ENCODE results near the gene MDM4.

Gene MDM4

DNA sequence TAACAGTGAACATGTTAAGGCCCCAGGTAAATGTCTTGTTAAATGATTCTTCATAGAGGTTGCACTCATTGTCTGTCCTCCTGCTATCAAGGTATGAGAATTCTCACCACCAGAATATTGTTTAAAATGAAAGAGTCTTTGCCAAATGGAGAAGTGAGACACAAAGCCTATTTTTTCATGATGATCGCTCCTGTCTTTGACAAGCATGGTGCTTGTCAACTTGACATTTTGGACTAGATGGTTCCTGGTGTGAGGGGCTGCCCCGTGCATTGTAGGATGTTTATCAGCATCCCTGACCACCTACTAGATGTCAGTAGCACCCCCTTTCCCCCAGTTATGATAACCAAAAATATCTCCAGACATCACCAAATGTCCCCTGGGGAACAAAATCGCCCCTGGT, 65.6 kb downstream of the MDM4 start:
- DNase-seq = no peak

DNA sequence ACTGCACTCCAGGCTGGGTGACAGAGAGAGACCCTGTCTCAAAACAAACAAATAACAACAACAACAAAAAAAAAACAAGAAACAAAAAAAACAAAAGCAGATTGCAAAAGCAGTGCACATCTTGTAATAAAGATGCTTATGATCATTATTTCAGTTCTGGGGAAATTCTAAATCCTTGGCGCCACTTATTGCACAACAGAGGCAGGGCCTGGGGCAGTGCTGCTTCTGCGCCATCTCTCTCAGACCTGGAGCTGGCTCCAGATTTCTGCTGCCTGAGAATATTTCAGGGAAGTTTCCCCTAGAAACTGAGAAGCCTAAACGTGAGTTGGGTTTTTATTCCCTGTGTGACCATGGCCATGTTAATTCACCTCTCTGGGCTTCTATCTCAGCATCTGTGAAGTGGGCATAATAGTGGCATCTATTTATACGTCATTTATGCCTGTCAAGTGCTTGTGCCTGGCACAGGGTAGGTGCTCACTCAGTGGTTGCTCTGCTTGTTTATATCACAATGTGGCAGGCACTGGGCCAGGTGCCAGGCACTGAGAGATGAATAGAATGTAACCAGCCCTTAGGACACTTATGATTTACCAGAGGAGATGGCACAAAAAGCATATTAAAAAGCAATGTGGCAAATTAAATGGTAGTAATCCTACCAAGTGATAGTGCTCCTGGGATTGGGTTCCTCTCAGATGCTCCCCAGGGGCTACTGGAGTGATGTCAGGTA, 67.9 kb downstream of the MDM4 start:
- no peak for DNase-seq

DNA sequence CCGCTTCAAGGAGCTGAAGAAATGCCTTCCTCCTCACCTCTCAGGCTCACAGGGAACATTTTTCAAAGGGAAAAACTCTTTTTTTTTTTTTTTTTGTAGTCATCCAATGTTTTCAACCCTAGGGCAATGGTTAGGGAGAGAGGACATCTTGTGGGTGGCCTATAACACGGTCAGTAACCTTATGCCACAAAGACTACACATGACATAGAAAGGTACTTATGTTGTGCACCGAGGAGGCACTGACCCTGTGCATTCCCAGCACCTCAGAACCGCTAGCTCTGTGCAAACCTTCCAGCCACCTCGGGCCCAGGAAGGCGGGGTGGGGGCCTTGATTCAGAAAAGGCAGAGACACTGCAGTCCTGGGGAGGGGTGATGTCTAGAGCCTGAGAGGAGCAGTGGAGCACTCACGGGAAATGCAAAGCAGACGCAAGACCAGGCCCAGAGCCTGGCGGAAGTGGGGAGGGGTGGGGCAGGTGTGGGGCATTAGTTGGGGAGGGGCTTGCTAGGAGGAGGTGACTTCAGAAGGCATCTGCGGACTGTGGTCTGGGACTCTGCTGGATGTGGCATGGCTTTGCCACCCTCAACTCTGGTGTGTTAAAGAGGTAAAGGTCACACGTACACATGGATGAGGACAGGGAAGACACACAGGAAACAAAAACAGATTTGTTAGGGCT, 68.6 kb downstream of the MDM4 start:
- no peak for DNase-seq

DNA sequence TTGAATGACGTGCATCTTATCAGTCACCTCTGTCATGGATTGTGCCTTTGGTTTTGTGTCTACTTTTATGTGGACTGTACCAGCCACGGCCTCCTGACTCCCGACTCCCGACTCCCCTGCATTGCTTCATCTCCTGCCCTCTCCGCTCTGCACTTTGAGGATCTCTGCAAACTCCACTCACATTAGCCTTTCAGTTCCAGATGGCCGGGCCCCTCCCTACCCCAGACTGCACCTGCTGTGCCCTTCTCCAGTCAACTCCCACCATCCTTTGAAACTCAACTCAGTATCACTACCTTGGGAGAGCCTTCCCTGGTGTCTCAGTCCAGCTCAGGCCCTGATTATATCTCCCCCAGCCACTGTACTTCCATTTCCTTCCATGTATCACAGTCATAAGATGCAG, 71.4 kb downstream of the MDM4 start:
- peak; percentile 40 for DNase-seq

DNA sequence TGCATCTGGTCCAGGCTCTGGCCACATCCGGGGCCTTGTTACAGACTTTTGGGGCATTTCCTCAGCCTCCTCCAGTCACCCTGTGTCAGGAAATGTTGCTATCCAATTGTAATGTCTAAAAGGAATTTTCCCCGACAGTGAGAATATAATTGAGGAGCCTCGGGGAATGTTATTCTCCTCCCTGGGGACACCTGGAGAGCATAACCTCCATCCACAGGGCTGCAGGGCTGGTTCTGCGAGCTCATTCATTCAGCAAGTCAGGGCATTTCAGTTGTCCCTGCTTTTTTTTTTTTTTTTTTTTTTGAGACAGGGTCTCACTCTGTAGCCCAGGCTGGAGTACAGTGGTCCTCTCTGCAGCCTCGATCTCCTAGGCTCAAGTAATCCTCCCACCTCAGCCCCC, 72.6 kb downstream of the MDM4 start:
- no peak for DNase-seq

DNA sequence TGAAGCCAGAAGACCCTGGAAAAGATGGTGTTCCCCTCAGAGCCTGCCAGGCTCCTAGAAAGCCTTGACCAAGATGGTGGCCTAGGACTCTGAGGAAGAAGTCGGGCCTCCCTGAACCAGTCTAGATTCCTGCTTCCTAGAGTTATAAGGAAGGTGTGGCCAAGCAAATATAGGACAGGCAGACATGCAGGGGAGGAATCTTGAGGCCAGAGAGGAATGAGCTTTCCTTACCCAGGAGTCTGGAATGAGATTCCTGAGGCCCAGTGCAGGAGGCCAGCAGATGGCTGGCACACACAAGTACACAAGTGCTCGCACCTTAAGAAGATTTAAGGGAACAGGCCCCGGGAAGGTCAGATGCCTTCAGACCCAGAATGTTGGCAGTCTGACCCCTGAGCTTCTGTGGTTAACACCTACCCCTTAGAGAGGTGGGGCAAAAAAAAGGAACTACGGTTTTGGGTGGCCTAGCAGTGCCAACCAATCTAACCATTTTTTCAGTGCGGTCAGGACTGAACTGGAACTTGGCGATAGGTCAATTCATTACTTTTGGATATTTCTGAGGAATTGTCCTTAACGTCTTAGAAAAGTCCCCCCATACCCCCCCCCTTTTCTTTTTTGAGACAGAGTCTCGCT, 73.3 kb downstream of the MDM4 start:
- DNase-seq = no peak

DNA sequence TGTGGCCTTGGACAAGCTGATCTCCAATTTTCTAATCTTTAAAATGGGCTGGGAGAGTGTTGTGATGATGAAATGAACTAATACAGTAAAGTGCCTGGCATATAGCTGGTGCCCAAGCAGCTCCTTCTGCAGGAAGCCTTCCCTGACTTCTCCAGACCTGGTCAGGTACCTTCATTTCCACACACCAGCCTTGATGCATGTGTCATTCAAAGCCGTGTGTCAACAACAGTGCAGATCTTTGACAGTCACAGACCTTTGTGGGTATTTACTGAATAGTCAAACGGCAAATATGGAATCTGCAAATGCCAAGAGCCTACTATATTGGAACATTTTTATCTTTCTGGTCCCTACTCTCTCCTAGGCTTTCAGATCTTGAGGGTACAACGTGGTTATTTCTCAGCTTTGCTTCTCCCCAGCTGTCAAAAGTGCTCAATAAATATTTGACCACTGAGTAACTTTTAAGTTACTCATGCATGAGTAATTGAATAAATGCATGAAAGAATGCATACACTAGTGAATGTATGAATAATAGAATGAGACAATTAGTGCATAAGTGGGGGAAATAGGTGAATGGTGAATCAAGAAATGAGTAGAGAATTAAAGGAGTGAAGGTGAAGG, 75.4 kb downstream of the MDM4 start:
- DNase-seq = no peak

DNA sequence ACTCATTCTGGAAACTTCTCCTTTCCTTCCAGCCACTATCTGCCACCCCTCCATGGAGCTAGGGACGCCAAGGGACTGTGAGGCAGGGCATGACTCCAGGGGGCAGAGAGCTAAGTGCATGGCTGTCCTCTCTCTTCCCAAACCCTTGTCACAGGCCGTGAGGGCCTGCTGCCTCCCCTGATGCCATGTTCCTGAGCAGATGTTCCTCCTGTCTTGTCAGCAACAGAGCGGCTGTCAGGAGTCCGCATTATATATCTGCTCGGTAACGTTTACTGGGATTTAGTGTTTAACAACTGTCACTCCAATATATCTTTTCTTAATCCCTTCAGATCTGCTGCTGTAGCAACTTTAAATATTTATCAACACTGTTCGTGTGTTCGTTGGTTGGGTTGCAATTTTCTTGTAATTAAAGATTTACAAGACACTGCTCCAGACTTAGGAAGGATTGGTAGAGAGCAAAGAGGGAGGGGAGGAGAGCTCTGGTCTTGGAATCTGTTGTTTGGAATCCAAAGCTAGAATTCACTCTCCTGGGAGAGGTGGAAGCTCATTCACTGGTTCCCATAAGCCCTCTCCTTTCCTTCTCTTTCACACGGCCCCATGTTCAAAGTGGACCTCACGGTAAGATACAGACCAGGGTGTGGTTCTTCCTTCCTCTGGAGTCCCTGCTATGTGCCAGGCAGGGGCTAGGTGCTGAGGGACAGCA, 76.2 kb downstream of the MDM4 start:
- no peak for DNase-seq

DNA sequence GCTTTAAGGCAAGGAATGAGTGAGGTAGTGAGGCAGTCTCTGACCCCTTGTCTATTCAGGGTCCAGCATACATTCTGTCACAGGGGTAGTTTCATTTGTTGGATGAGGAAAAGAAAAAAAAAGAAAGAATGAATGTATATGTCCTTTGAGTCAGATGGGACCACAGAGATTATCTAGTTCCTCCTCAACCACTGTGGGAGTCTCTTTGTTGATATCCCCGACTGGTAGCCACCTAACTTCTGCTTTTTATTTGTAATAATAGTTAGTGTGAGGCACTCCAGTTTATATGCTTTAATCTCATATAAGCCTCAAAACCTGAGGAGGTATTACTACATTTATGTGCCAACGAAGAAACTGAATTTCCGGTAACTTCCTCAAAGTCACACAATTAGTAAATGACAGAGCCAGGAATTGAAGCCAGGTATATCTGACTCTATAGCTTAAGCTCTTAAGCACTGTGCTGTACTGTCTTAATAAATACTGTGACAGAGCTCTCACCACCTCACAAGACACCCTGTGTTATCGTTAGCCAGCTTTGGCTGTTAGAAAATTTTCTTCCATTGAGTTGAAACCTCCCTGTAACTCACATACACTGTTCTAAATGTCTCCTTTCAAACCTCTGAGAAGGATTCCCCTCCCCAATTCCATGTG, 82.2 kb downstream of the MDM4 start:
- no peak for DNase-seq

DNA sequence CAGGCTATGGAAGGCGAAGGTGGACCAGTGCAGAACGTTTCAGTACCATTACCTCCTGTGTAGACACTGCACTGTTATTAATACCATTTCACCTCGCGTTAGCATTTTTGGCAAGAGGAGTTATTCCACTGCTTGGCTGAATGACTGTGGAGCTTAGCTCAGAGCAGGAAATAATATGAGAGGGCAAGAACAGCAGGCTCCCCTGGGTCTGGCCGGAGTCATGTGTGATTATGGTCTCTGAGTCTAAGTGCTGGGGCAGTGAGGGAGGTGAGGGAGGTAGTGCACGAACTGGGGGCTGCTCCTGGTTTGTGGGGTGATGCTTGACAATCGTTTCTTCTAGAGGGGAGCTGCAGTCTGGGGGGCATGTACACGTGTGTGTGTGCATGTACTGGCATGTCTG, 82.9 kb downstream of the MDM4 start:
- DNase-seq = no peak

DNA sequence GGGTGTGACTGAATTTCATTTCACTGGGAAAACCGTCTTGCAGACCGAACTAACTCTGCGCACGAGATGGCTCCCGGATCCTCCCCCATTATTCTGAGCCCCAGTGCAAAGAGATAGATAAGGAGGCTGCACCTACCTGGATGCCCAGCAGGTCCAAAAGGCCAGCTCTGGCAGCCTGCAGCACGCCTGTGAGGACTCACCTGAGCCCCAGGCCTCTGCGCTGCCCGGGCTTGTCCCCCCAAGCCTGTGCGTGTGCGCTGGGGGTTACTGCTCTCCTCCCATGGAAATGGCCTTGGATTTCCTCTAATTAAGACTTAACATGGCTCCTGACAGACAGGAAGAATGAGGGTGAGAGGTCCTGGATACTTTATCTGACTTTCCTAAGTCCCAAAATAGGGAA, 83.4 kb downstream of the MDM4 start:
- no peak for DNase-seq

DNA sequence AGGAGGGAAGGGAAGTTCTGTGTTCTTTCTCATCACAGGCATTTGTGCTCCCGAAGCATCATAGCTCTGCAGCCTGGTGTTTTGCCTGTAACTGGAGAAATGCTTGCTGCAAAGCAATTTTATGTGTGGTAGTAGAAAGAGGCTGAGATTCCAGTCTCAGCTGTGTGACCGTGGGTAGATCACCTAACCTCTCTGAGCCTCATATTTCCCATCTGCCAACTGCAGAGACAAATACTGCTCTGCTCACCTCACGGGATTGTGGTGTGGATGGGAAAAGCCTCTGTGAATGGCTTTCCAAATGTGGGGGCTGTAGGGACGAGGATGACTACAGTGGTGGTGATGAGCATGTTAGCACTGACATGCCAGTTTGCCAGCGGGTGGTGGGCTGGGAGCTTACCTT, 84.0 kb downstream of the MDM4 start:
- DNase-seq = no peak

DNA sequence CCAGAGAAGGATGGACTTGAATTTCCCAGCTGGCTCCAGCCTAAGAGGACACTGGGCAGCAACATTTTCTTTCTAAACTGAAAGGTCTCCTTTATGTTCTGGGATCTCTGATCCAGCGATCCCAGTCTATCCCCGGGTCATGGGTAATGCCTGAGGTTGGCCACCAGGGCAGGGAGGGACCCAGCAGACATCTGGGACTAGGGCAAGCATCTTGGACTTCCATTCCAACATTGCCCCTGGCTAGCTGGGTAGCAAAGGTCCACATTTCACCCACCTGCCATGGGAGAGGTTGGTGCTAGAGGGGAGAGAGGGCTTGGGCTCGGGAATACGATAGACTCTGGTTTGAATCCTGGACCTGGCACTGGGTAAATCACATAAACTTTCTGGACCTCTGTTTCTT, 84.8 kb downstream of the MDM4 start:
- DNase-seq = no peak

DNA sequence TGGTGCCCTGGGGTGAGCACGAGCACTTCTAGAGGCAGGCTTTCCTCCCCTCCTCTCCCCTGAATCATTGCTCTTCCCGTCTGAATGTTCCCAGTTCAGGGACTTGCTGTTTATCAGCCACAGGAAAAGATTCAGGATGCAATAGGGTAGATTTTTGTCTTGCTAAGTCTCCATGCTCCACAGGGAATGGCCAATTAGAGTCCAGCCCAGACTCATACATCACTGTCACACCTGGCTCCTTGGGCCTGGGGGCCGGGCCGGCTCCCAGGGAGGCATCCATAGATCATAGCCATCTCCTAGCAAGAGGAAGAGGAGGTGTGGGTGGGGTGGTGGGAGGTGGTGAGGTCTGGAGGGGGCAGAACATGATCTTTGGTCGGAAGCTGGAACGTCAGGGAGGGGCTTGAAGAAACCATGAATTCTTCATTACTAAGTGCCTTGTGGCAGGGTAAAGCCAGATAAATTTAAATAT, 85.9 kb downstream of the MDM4 start:
- no peak for DNase-seq

DNA sequence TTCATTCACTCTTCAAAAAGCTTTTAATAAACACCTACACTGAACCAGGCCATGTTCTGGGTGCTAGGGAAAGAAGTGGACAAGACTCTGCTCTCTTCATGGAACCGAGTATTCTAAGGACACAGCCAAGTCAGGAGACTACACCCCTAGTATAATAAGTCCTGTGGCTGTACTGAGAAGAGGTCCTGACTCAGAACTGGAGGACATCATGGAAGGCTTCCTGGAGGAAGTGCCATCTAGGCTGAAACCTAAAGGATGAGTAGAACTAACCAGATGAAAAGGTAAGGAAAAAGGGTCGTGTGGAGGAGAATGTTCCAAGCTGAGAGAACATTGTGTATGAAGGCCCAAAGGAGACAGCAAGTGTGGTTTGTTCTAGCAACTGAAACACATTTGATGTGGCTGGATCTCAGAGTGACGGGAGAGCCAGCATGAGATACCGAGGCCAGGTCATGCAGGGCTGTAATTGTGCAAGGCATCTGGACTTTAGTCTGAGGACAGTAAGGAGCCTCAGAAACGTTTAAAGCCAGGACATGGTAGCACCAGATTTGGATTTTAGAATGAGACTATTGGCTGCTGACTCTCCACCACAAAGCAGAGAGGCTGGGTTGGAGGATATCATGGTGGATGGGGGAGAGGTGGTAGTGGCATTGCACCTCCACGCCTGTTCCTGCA, 86.8 kb downstream of the MDM4 start:
- DNase-seq = no peak

DNA sequence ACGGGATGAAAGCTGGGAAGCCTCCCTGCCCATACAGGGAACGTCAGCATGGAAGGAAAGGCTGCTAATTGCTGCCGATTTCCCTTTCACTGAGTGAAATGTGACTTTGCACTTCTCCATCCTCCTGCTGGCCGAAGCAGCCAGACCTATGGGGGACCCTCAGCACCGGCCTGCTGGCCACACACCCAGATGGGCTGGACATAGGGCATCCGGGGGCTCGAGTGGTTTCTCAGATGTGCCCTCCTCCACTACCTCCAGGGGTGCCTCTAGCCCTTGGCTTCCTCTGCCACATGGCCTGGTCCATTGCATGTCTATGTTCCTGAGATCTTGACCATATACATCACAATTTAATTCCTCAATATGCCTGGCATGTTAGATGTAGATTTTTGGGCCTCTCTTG, 89.6 kb downstream of the MDM4 start:
- DNase-seq = no peak

All from DMS 273 treated with DMSO at 0.1 percent for 48 hours (cell line).